A375 (cell line): ENCODE results near the gene USP44. TPM values are rescaled to one million over a fixed set of nuclear protein-coding genes. Genes with fewer than 3 reads are reported as not detected.

Experiments
- total RNA-seq: library from RNA; depleted of rRNA; stranded (reverse); fragments of >200 nt; shearing (Covaris generic); gene quantifications from 2 replicates; pipeline ENCODE4 v1.2.3, GENCODE V29; 2014; rRNA removed

USP44 gene
- total RNA-seq, result 0.24 and 0.45 TPM in 2 replicates

DNA sequence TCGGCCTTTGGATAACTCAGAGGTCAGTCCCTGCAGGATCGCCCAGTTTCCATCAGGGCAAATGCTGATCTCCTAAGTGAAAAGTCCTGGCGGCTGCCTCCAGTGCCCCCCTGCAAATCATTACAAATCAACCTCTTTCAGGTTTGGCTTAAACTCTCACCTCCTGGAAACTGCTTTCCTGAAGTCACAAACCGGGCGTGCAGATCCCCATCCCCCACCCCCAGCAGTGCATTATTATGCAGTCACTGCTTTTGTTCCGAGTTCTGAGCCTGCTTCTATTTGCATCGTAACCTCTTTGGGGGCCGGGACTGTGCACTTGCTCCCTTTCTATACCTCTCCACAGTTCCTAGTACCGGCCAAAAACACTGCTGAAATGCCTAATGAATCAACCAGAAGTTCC, at the start of gene USP44:
USP44 (minus strand) TSS at position 172 of the 400 bp plus-strand sequence. CDS start 17,220 bp downstream, outside the sequence.

DNA sequence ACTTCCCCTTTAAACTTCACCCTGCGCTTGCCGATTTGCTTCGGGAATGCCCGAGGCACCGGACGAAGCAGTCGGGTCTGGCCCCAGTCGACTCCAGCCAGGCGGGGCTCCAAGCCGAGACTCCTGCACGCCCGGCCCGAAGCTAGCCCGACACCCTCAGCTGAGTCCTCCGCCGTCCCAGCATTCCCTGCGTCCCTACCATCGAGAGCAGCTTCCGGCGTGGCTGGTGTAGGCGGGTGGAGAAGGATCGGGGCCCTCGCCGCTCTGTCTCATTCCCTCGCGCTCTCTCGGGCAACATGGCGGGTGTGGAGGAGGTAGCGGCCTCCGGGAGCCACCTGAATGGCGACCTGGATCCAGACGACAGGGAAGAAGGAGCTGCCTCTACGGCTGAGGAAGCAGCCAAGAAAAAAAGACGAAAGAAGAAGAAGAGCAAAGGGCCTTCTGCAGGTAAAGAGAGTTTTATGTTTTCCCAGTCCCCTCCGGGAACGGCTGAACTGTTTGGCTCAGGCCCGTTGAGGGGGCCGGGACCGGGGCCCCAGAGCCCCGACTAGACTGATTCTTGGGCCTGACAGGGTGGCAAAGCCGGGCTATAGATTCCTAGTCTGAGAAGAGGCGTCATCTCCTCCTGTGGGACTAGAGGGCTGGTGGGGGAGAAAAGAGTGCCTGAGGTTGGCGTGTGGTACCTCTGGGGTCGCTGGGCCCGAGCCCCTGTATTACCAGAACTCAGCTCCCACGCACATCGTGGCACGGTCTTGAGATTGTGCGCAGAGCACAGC, 77.2 kb downstream of the USP44 start, which contains the start of gene METAP2:
METAP2 (plus strand) TSS at position 269 of the 776 bp plus-strand sequence; CDS start at position 297, 28 bp downstream.

Other genes starting within 250 kb of the USP44 start
- 163 and 198 TPM in 2 replicates for gene METAP2, start 77.3 kb downstream of the USP44 start, total RNA-seq
- 11.7 and 21.4 TPM in 2 replicates for gene NTN4, start 239.3 kb upstream of the USP44 start, total RNA-seq